GM19043 (cell line): Measurements from ENCODE around the gene RERE.

Experiments
- ATAC-seq: cut with Tn5 transposase; IDR thresholded peaks from one replicate; pipeline ENCODE4 v1.9.1; 2021; ENCODE audit warnings: low read depth; ENCODE audit not compliant: unreplicated experiment

Gene RERE

GRCh38 chr1:8348777-8349472, 468.5 kb downstream of the RERE start:
- ATAC-seq, result no peak

- no peak for ATAC-seq
Observed at GRCh38 chr1:8348047-8348776, 469.2 kb downstream of the RERE start.

GRCh38 chr1:8347635-8348034, 469.8 kb downstream of the RERE start:
- ATAC-seq, result no peak

- no peak for ATAC-seq
Observed at GRCh38 chr1:8345621-8346415, 471.6 kb downstream of the RERE start.

GRCh38 chr1:8344893-8345507, 472.4 kb downstream of the RERE start:
- ATAC-seq, result no peak

GRCh38 chr1:8343464-8344001, 473.9 kb downstream of the RERE start:
- no peak for ATAC-seq

- no peak for ATAC-seq
Observed at GRCh38 chr1:8343044-8343443, 474.4 kb downstream of the RERE start.

- ATAC-seq, result no peak
Observed at GRCh38 chr1:8342325-8342724, 475.1 kb downstream of the RERE start.

- ATAC-seq, result no peak
Observed at GRCh38 chr1:8340448-8340847, 477.0 kb downstream of the RERE start.

GRCh38 chr1:8339203-8339600, 478.2 kb downstream of the RERE start:
- no peak for ATAC-seq

- no peak for ATAC-seq
Observed at GRCh38 chr1:8338526-8339202, 478.8 kb downstream of the RERE start.

GRCh38 chr1:8337776-8338525, 479.5 kb downstream of the RERE start:
- ATAC-seq, result no peak

GRCh38 chr1:8335246-8335645, 482.2 kb downstream of the RERE start:
- ATAC-seq, result no peak

- no peak for ATAC-seq
Observed at GRCh38 chr1:8334106-8334851, 483.2 kb downstream of the RERE start.

GRCh38 chr1:8333246-8333987, 484.0 kb downstream of the RERE start:
- ATAC-seq, result no peak

- ATAC-seq, result no peak
Observed at GRCh38 chr1:8332806-8333205, 484.6 kb downstream of the RERE start.

- ATAC-seq, result no peak
Observed at GRCh38 chr1:8330271-8331125, 486.9 kb downstream of the RERE start.
